H1 (cell line): ENCODE results near the gene SLC13A5. TPM values are rescaled to one million over a fixed set of nuclear protein-coding genes. Genes with fewer than 3 reads are reported as not detected.

Source experiments
- CTCF ChIA-PET: fragments of 300-600 bp; sonication (Branson Sonifier 250); formaldehyde crosslinking; loops from one replicate; lab custom pipeline; 2021; ENCODE audit not compliant: partially characterized antibody; lab: Charles Lee
- POLR2A ChIA-PET: fragments of 300-600 bp; sonication (Branson Sonifier 250); formaldehyde crosslinking; loops from one replicate; lab custom pipeline; 2021; ENCODE audit warnings: inconsistent platforms; ENCODE audit not compliant: partially characterized antibody; lab: Charles Lee
- DNase-seq, 2 experiments: peaks; one replicate each; pipeline versions ENCODE4 v3.0.0 to v3.0.0-alpha.2; 2010 to 2022; ENCODE audit warnings: low spot score in 2 of 2, low read depth in 1 of 2, mixed read lengths in 1 of 2
- FAIRE-seq: peaks from 2 replicates; lab custom pipeline; 2011; peaks lifted over from hg19 to GRCh38; lab: Jason Lieb, UNC
- H2AFZ ChIP-seq: 2 replicates; pipeline ENCODE4 v1.8.1; 2012; ENCODE audit warnings: low read length, inconsistent platforms
- H2AK5ac ChIP-seq: 2 replicates; pipeline ENCODE4 v1.6.1; 2013; ENCODE audit warnings: low read depth, low read length
- H2BK120ac ChIP-seq: replicated peaks from 2 replicates; pipeline ENCODE3; 2013; ENCODE audit warnings: low read depth, low read length, inconsistent platforms
- H2BK12ac ChIP-seq: 2 replicates; pipeline ENCODE4 v1.6.1; 2013; ENCODE audit warnings: low read depth, low read length
- H2BK15ac ChIP-seq: 2 replicates; pipeline ENCODE4 v1.6.1; 2013; ENCODE audit warnings: low read length
- H2BK20ac ChIP-seq: 2 replicates; pipeline ENCODE4 v1.6.1; 2013; ENCODE audit warnings: low read length
- H2BK5ac ChIP-seq: 2 replicates; pipeline ENCODE4 v1.6.1; 2013; ENCODE audit warnings: low read depth, low read length
- H3K14ac ChIP-seq: 2 replicates; pipeline ENCODE4 v1.6.1; 2013; ENCODE audit warnings: inconsistent platforms; ENCODE audit not compliant: insufficient read length
- H3K18ac ChIP-seq: 2 replicates; pipeline ENCODE4 v1.6.1; 2013; ENCODE audit warnings: low read length; ENCODE audit errors: extremely low read depth
- H3K23ac ChIP-seq: 2 replicates; pipeline ENCODE4 v1.6.1; 2013; ENCODE audit warnings: inconsistent platforms; ENCODE audit not compliant: insufficient read length
- H3K23me2 ChIP-seq: 2 replicates; pipeline ENCODE4 v1.6.1; 2013; ENCODE audit warnings: low read depth, low read length
- H3K27ac ChIP-seq: 2 replicates; pipeline ENCODE4 v1.6.1; 2011; ENCODE audit warnings: low read depth, low read length, inconsistent platforms
- H3K27me3 ChIP-seq, 4 experiments: replicated peaks in 1 of 4; 1 replicate in 1 of 4; 2 replicates in 3 of 4; pipeline versions ENCODE4 v1.6.1 to v1.8.1; 2011 to 2013; ENCODE audit warnings: low read length in 3 of 4, mild to moderate bottlenecking in 3 of 4, inconsistent platforms in 2 of 4, mixed read lengths in 2 of 4, moderate library complexity in 1 of 4; ENCODE audit not compliant: control insufficient read depth in 3 of 4, insufficient read depth in 3 of 4; ENCODE audit errors: extremely low read depth in 1 of 4
- H3K36me3 ChIP-seq, 4 experiments: 2 replicates each; pipeline versions ENCODE4 v1.6.1 to v1.8.1; 2011 to 2013; ENCODE audit warnings: mild to moderate bottlenecking in 4 of 4, low read length in 3 of 4, moderate library complexity in 2 of 4, control low read depth in 1 of 4, inconsistent platforms in 1 of 4; ENCODE audit not compliant: insufficient read depth in 4 of 4, control insufficient read depth in 2 of 4
- H3K4ac ChIP-seq: replicated peaks from 2 replicates; pipeline ENCODE3; 2013; ENCODE audit warnings: low read length, low read depth, mixed read lengths, inconsistent platforms; ENCODE audit not compliant: insufficient read length
- H3K4me1 ChIP-seq, 4 experiments: replicated peaks in 1 of 4; 1 replicate in 1 of 4; 2 replicates in 3 of 4; pipeline versions ENCODE4 v1.6.1 to v1.8.1; 2011 to 2013; ENCODE audit warnings: low read length in 3 of 4, inconsistent platforms in 2 of 4, mixed read lengths in 1 of 4; ENCODE audit not compliant: insufficient read depth in 4 of 4, control insufficient read depth in 3 of 4
- H3K4me2 ChIP-seq, 2 experiments: 2 replicates each; pipeline versions ENCODE4 v1.6.1 to v1.8.1; 2011 to 2013; ENCODE audit warnings: low read depth in 2 of 2, low read length in 2 of 2, control low read depth in 1 of 2, inconsistent platforms in 1 of 2, mild to moderate bottlenecking in 1 of 2; ENCODE audit not compliant: insufficient read depth in 1 of 2
- H3K4me3 ChIP-seq, 4 experiments: fragments of 200-600, 300-600 bp in 1 of 4; sonication (generic), shearing (Covaris generic), sonication (Bioruptor Twin) in 1 of 4; 2 replicates each; pipeline versions ENCODE4 v1.5.1 to v1.8.1; 2011 to 2016; ENCODE audit warnings: low read length in 4 of 4, low read depth in 3 of 4, control low read depth in 2 of 4, inconsistent platforms in 2 of 4, mild to moderate bottlenecking in 2 of 4, mixed read lengths in 1 of 4, moderate library complexity in 1 of 4; ENCODE audit not compliant: insufficient read depth in 2 of 4; ENCODE audit errors: extremely low read depth in 1 of 4
- H3K56ac ChIP-seq: replicated peaks from 2 replicates; pipeline ENCODE3; 2013; ENCODE audit warnings: low read depth, mild to moderate bottlenecking, mixed read lengths, low read length, inconsistent platforms; ENCODE audit not compliant: insufficient read length
- H3K79me1 ChIP-seq: 2 replicates; pipeline ENCODE4 v1.6.1; 2013; ENCODE audit warnings: low read depth, low read length, control low read depth
- H3K79me2 ChIP-seq, 2 experiments: 2 replicates each; pipeline versions ENCODE4 v1.6.1 to v1.8.1; 2012 to 2013; ENCODE audit warnings: low read length in 2 of 2, mild to moderate bottlenecking in 2 of 2, inconsistent platforms in 1 of 2; ENCODE audit not compliant: insufficient read depth in 2 of 2, control insufficient read depth in 1 of 2
- H3K9ac ChIP-seq, 4 experiments: replicated peaks in 1 of 4; 1 replicate in 1 of 4; 2 replicates in 3 of 4; pipeline versions ENCODE4 v1.6.1 to v1.8.1; 2011 to 2013; ENCODE audit warnings: low read depth in 3 of 4, low read length in 3 of 4, control low read depth in 2 of 4, mild to moderate bottlenecking in 2 of 4, moderate library complexity in 2 of 4, inconsistent platforms in 1 of 4; ENCODE audit errors: extremely low read depth in 1 of 4
- H3K9me3 ChIP-seq, 2 experiments: 2 replicates each; pipeline versions ENCODE4 v1.6.1 to v1.8.1; 2012 to 2013; ENCODE audit warnings: mild to moderate bottlenecking in 2 of 2, moderate library complexity in 2 of 2, control low read depth in 1 of 2, inconsistent platforms in 1 of 2, low read depth in 1 of 2, low read length in 1 of 2, mixed read lengths in 1 of 2; ENCODE audit not compliant: insufficient read depth in 2 of 2
- H4K20me1 ChIP-seq, 2 experiments: replicated peaks in 1 of 2; 2 replicates each; pipeline versions ENCODE3 to v1.8.1; 2011 to 2013; ENCODE audit warnings: inconsistent platforms in 2 of 2, low read length in 2 of 2, mild to moderate bottlenecking in 1 of 2; ENCODE audit not compliant: insufficient read depth in 2 of 2, control insufficient read depth in 1 of 2
- H4K5ac ChIP-seq: 2 replicates; pipeline ENCODE4 v1.6.1; 2013; ENCODE audit warnings: low read length, low read depth, mixed read lengths, inconsistent platforms; ENCODE audit not compliant: insufficient read length
- H4K8ac ChIP-seq: 2 replicates; pipeline ENCODE4 v1.8.0; 2013; ENCODE audit warnings: mild to moderate bottlenecking, moderate library complexity, low read length, inconsistent platforms; ENCODE audit not compliant: insufficient read depth; ENCODE audit errors: extremely low read depth
- H4K91ac ChIP-seq: replicated peaks from 2 replicates; pipeline ENCODE3; 2013; ENCODE audit warnings: low read length, mixed read lengths, inconsistent platforms; ENCODE audit not compliant: insufficient read length
- GABPA ChIP-seq: IDR thresholded peaks from 2 replicates; pipeline ENCODE4 v1.6.1; 2011; ENCODE audit warnings: mild to moderate bottlenecking, low read length, moderate library complexity, borderline replicate concordance; ENCODE audit not compliant: insufficient read depth
- HDAC6 ChIP-seq: IDR thresholded peaks from one replicate; pipeline ENCODE4 v1.7.1; 2012; ENCODE audit warnings: low read depth, mild to moderate bottlenecking, inconsistent platforms, low read length, moderate library complexity
- TCF12 ChIP-seq: IDR thresholded peaks from 2 replicates; pipeline ENCODE4 v1.6.1; 2011; ENCODE audit warnings: low read depth, mild to moderate bottlenecking, low read length
- WGBS, 2 experiments: shearing (Covaris generic) in 1 of 2; methylation state at CpG; one replicate each; pipeline versions ENCODE4 v1.1.6 to v1.1.7; 2013 to 2015; ENCODE audit warnings: low lambda C conversion rate in 2 of 2, mixed read lengths in 2 of 2, inconsistent platforms in 1 of 2, low coverage in 1 of 2, missing lambda C conversion rate in 1 of 2; ENCODE audit not compliant: insufficient replicate concordance in 2 of 2, insufficient coverage in 1 of 2, insufficient read length in 1 of 2; ENCODE audit errors: extremely low coverage in 1 of 2, missing lambda C conversion rate in 1 of 2; 5-methylcytosine and 5-hydroxymethylcytosine counted together
- polyA plus RNA-seq, 7 experiments: library from polyadenylated mRNA; depleted of rRNA in 3 of 7; stranded (reverse) in 5 of 7; unstranded in 2 of 7; fragments of >200 nt in 5 of 7; fragments of 200-250 nt in 2 of 7; gene quantifications; 1 replicate in 5 of 7; 2 replicates in 1 of 7; 4 replicates in 1 of 7; pipeline versions ENCODE4 v1.2.1 to v1.2.3, GENCODE V29; 2011 to 2013; ENCODE audit warnings: missing spikeins in 2 of 7, mixed read lengths in 2 of 7
- total RNA-seq: library from RNA; stranded (reverse); fragmentation: NEBNext Ultra II Directional; extraction: Animal tissue kit (Norgen Biotek cat#: 25700); gene quantifications from 2 replicates; pipeline ENCODE4 v1.2.1, GENCODE V29; 2021

Gene SLC13A5
- total and polyA plus RNA-seq, 2 of the 8 experiments (the other 6 are each of a cell fraction or from before 2014, with no cell fraction given): 2.1 to 2.6 TPM

DNA sequence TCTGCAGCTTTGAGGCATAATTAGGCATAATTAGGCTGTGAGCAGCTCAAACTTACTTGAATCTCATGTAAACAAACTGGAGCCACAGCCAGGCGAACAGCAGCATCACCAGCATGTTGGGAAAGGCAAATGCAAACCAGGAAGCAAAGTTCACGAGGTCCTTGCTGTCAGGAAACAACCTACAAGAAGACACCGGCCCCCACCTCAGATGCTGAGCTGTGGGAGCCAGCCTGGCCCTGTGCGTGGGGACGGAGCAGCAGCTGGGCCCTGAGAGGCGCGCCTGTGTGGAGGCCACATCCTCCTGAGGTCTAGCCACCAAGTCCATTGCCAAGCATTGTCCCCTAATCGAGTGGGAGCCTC is 12.2 kb downstream of the SLC13A5 start:
- Histone ChIP-seq H3K9me3 (no peaks in the 10 kb centered on the region), H2BK12ac (peak overlapping the region; percentile 50; the same call in 1 of the 2 replicates), H3K4me1 (no peaks in the 10 kb centered on the region; a peak in 1 of 7 replicates), H2BK20ac (no peak overlapping the region), H4K8ac (no peak overlapping the region; the same call in 1 of the 2 replicates), H4K5ac (no peak overlapping the region), H3K27ac (no peak overlapping the region), H3K4me2 (no peak overlapping the region), H2BK5ac (no peak overlapping the region), H3K23ac (no peak overlapping the region), H3K4ac (no peak overlapping the region), H2BK15ac (no peak overlapping the region), H2AFZ (no peak overlapping the region), H3K18ac (peak overlapping the region; percentile 19; the same call in 1 of the 2 replicates), H3K14ac (no peak overlapping the region), H3K56ac (no peak overlapping the region), H3K79me1 (no peaks in the 10 kb centered on the region), H3K27me3 (no peaks in the 10 kb centered on the region; a peak in 2 of 7 replicates), H3K9ac (no peak overlapping the region), H2BK120ac (no peak overlapping the region), H3K4me3 (no peak overlapping the region), H2AK5ac (no peak overlapping the region), H4K20me1 (no peaks in the 10 kb centered on the region), H3K36me3 (no peaks in the 10 kb centered on the region), H3K79me2 (no peaks in the 10 kb centered on the region), H4K91ac (no peak overlapping the region), H3K23me2 (no peaks in the 10 kb centered on the region)
- FAIRE-seq (no peak), DNase-seq (no peak)
- POLR2A ChIA-PET: interaction anchor here (0.8 to 2.0 kb wide), 2 partner anchors 10 to 12 kb away, joined by 3 to 4 read pairs; no protein-coding TSS in a partner anchor
- TF ChIP-seq HDAC6 (no peak), GABPA (no peak), TCF12 (no peak)
- CTCF ChIA-PET: interaction anchor here (0.8 to 5.8 kb wide), 22 partner anchors 9 to 393 kb away, joined by 3 to 72 read pairs (median 6); partner anchors contain the start of gene SLC13A5
- WGBS, 2 experiments: 94% methylated on average over 8 of the region's 8 CpGs; no CpG with 5 or more reads in 1 of the 2 experiments
